Cardiac fibroblast (primary cell): ENCODE results near the gene MAGEC3.
A peak's percentile ranks its signal among the peaks of the same experiment; 100 is the strongest.

Source experiments
- DNase-seq, 2 donors: peaks; one replicate each; pipeline versions ENCODE4 v3.0.0 to v3.0.0-alpha.2; 2010; ENCODE audit warnings: low read depth in 2 of 2
- H3K4me3 ChIP-seq, 2 donors: replicated peaks in 1 of 2; 1 replicate in 1 of 2; 2 replicates in 1 of 2; pipeline ENCODE4 v1.5.1; 2011; ENCODE audit warnings: low read depth in 2 of 2, low read length in 2 of 2, mild to moderate bottlenecking in 2 of 2, moderate library complexity in 1 of 2
- CTCF ChIP-seq: IDR thresholded peaks from one replicate; pipeline ENCODE4 v1.5.1; 2011; ENCODE audit warnings: low read depth, mild to moderate bottlenecking, low read length, inconsistent platforms

The MAGEC3 gene

GRCh38 chrX:141904262-141904661 lies 66.1 kb downstream of the MAGEC3 start:
- no peak for DNase-seq
- no peak for TF ChIP-seq CTCF
- no peak overlapping the region for H3K4me3 ChIP-seq

- no peak for TF ChIP-seq CTCF
Observed at GRCh38 chrX:141917801-141918200, 79.7 kb downstream of the MAGEC3 start.

GRCh38 chrX:141924293-141924692 lies 86.2 kb downstream of the MAGEC3 start:
- peak in 1 of 2 donors; percentile 0 for DNase-seq
- TF ChIP-seq CTCF = no peak
- no peak overlapping the region for H3K4me3 ChIP-seq

More at GRCh38 chrX:141917801-141918200, 79.7 kb downstream of the MAGEC3 start:
- H3K4me3 ChIP-seq = no peak overlapping the region
- DNase-seq = no peak

GRCh38 chrX:141928432-141928831 lies 90.3 kb downstream of the MAGEC3 start:
- DNase-seq = no peak
- no peak overlapping the region for H3K4me3 ChIP-seq
- no peak for TF ChIP-seq CTCF

GRCh38 chrX:141934059-141934641 lies 96.0 kb downstream of the MAGEC3 start:
- TF ChIP-seq CTCF = no peak
- H3K4me3 ChIP-seq = no peak overlapping the region
- no peak for DNase-seq

GRCh38 chrX:141935645-141936044 lies 97.5 kb downstream of the MAGEC3 start:
- DNase-seq = no peak
- no peak overlapping the region for H3K4me3 ChIP-seq
- no peak for TF ChIP-seq CTCF

GRCh38 chrX:141936080-141936479 lies 98.0 kb downstream of the MAGEC3 start:
- peak; percentile 2 to 27 for DNase-seq
- no peak for TF ChIP-seq CTCF
- H3K4me3 ChIP-seq = no peak overlapping the region
